C4-2B (cell line): ENCODE measurements around the gene SPRED3.

ENCODE experiments used
- ZFX ChIP-seq: fragments of 450-650 bp; IDR thresholded peaks from 2 replicates; pipeline ENCODE4 v1.6.1; 2017
- TF ChIP-seq, protein P1 (sequence below): fragments of 450-650 bp; conservative IDR thresholded peaks from 2 replicates; pipeline ENCODE4 v1.5.1; 2017; ENCODE audit warnings: mild to moderate bottlenecking

DNA sequence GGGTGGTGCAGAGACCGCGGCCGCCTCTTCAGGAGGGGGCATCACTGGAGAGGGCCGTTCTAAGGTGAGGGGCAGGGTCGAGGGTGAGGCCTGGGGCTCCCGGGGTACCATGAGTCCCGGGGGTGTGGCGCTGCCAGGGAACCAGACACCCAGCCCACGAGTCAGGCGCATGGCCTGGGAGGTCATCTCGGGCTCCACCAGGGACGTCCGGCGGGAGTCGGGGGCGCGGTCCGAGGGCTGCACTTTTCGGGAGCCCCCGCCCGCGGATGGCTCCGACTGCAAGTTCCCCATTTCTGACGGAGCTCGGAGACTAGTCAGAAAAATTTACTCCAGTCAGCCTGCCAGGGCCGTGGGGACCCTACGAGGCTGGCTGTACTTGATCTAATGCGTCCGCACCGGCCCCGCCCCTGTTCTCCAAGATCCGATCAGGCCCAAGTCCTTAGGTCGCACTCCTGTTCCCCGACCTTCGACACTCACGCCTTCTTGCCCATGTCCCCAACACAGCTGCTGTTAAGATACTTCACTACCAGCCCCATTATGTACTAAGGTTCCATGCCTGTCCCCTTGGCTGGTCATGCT, 1.4 kb upstream of the SPRED3 start:
- TF ChIP-seq, protein P1, sequence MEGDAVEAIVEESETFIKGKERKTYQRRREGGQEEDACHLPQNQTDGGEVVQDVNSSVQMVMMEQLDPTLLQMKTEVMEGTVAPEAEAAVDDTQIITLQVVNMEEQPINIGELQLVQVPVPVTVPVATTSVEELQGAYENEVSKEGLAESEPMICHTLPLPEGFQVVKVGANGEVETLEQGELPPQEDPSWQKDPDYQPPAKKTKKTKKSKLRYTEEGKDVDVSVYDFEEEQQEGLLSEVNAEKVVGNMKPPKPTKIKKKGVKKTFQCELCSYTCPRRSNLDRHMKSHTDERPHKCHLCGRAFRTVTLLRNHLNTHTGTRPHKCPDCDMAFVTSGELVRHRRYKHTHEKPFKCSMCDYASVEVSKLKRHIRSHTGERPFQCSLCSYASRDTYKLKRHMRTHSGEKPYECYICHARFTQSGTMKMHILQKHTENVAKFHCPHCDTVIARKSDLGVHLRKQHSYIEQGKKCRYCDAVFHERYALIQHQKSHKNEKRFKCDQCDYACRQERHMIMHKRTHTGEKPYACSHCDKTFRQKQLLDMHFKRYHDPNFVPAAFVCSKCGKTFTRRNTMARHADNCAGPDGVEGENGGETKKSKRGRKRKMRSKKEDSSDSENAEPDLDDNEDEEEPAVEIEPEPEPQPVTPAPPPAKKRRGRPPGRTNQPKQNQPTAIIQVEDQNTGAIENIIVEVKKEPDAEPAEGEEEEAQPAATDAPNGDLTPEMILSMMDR, result no peak
- TF ChIP-seq ZFX, result no peak
